ENCODE data around the gene KDM2B. TPM values are rescaled to one million over a fixed set of nuclear protein-coding genes. Genes with fewer than 3 reads are reported as not detected.
A peak's percentile ranks its signal among the peaks of the same experiment; 100 is the strongest.

Gene KDM2B
- polyA plus RNA-seq, 1 experiment: 15.0 TPM

DNA sequence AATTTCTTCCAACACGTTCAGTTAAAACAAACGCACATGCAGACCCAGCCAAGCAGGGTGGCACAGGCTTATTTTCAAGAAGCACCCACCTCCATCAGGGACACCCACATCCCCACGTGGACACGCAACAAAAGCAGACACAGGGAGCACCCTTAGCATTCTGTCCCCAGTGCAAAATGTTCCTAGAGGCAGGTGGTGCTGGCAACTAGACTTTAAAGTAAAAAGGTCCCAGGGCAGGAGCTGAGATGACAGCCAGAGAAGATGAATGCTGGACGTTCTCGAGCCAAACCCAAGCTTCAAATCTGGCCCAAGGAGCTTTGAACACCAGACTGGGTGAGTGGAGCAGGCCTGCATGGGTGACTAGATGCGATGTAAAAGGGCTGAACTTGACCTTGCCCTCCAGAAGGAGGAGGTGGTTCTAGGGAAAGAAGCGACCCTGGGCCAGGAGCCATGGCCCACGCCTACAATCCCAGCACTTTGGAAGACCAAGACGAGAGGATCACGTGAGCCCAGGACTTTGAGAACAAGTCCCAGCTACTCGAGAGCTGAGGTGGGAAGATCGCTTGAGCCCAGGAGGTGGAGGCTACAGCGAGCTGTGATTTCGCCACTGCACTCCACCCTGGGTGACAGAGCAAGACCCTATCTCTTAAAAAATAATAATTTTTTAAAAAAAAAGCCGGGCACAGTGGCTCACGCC lies 47.3 kb downstream of the KDM2B start:
- DNase-seq (ENCODE audit: low read depth): no peak

GRCh38 chr12:121532503-121533393 lies 48.1 kb downstream of the KDM2B start:
- POLR2A ChIA-PET: interaction anchor here (0.6 kb wide), 2 partner anchors 11 to 86 kb away, joined by 3 read pairs; no protein-coding TSS in a partner anchor
- DNase-seq (ENCODE audit: low read depth): peak; percentile 54
- CTCF ChIA-PET: interaction anchor here (0.8 to 2.6 kb wide), 8 partner anchors 20 to 295 kb away, joined by 3 to 11 read pairs (median 3); partner anchors contain the start of gene RHOF

More for the DNA sequence above, 47.3 kb downstream of the KDM2B start:
- Histone ChIP-seq H3K4me3 (ENCODE audit: low read depth, low read length) (no peak overlapping the region), H3K36me3 (ENCODE audit: control insufficient read depth, insufficient read depth, low read length) (no peaks in the 10 kb centered on the region; the same call in 1 of the 2 replicates), H3K27me3 (ENCODE audit: control insufficient read depth, insufficient read depth, low read length) (no peaks in the 10 kb centered on the region)
- CTCF ChIA-PET: interaction anchor here (0.8 to 2.6 kb wide), 8 partner anchors 19 to 296 kb away, joined by 3 to 11 read pairs (median 3); partner anchors contain the start of gene RHOF
- POLR2A ChIA-PET: interaction anchor here (0.6 kb wide), 2 partner anchors 10 to 87 kb away, joined by 3 read pairs; no protein-coding TSS in a partner anchor
- TF ChIP-seq CTCF (IDR thresholded peaks at IDR 0.05; ENCODE audit: insufficient read depth, low read depth, low read length): no peak

GRCh38 chr12:121531356-121531750 lies 49.5 kb downstream of the KDM2B start:
- Histone ChIP-seq H3K36me3 (ENCODE audit: control insufficient read depth, insufficient read depth, low read length) (no peaks in the 10 kb centered on the region; the same call in 1 of the 2 replicates), H3K27me3 (ENCODE audit: control insufficient read depth, insufficient read depth, low read length) (no peaks in the 10 kb centered on the region), H3K4me3 (ENCODE audit: low read depth, low read length) (no peak overlapping the region)
- no peak for DNase-seq (ENCODE audit: low read depth)
- POLR2A ChIA-PET: no interaction called here
- CTCF ChIA-PET: no interaction called here
- TF ChIP-seq CTCF (IDR thresholded peaks at IDR 0.05; ENCODE audit: insufficient read depth, low read depth, low read length): no peak

More at GRCh38 chr12:121532503-121533393, 48.1 kb downstream of the KDM2B start:
- TF ChIP-seq CTCF (IDR thresholded peaks at IDR 0.05; ENCODE audit: insufficient read depth, low read depth, low read length): no peak
- Histone ChIP-seq H3K36me3 (ENCODE audit: control insufficient read depth, insufficient read depth, low read length) (no peaks in the 10 kb centered on the region; the same call in 1 of the 2 replicates), H3K4me3 (ENCODE audit: low read depth, low read length) (no peak overlapping the region), H3K27me3 (ENCODE audit: control insufficient read depth, insufficient read depth, low read length) (no peaks in the 10 kb centered on the region)

- POLR2A ChIA-PET: no interaction called here
- CTCF ChIA-PET: interaction anchor here (0.9 kb wide), 2 partner anchors 22 to 99 kb away, joined by 3 to 4 read pairs; no protein-coding TSS in a partner anchor
Measured at GRCh38 chr12:121530600-121531355, 50.0 kb downstream of the KDM2B start.

More at GRCh38 chr12:121530600-121531355, 50.0 kb downstream of the KDM2B start:
- DNase-seq (ENCODE audit: low read depth): peak; percentile 31
- TF ChIP-seq CTCF (IDR thresholded peaks at IDR 0.05; ENCODE audit: insufficient read depth, low read depth, low read length): no peak
- Histone ChIP-seq H3K27me3 (ENCODE audit: control insufficient read depth, insufficient read depth, low read length) (no peaks in the 10 kb centered on the region), H3K4me3 (ENCODE audit: low read depth, low read length) (no peak overlapping the region), H3K36me3 (ENCODE audit: control insufficient read depth, insufficient read depth, low read length) (no peaks in the 10 kb centered on the region; the same call in 1 of the 2 replicates)
